Activated CD4-positive, alpha-beta memory T cell treated with anti-CD3 and anti-CD28 coated beads for 36 hours (primary cell): ENCODE measurements around the gene POLRMT. TPM values are rescaled to one million over a fixed set of nuclear protein-coding genes. Genes with fewer than 3 reads are reported as not detected.
A peak's percentile ranks its signal among the peaks of the same experiment; 100 is the strongest.

Experiments
- CTCF ChIA-PET: fragments of 350-600 bp; sonication (Branson Sonifier 250); formaldehyde crosslinking; loops from one replicate; lab custom pipeline; 2021; ENCODE audit warnings: antibody characterized with exemption, inconsistent platforms; lab: Charles Lee
- POLR2A ChIA-PET: fragments of 350-600 bp; sonication (Branson Sonifier 250); formaldehyde crosslinking; loops from one replicate; lab custom pipeline; 2021; ENCODE audit warnings: antibody characterized with exemption; lab: Charles Lee
- DNase-seq: peaks from one replicate; pipeline ENCODE4 v3.0.0-alpha.2; 2020
- H3K27ac Mint-ChIP-seq: one replicate; pipeline ENCODE4 v1.8.0; 2021; ENCODE audit warnings: mixed read lengths
- H3K27me3 Mint-ChIP-seq: one replicate; pipeline ENCODE4 v1.8.0; 2021; ENCODE audit warnings: mixed read lengths
- H3K36me3 Mint-ChIP-seq: one replicate; pipeline ENCODE4 v1.8.0; 2021; ENCODE audit warnings: mixed read lengths
- H3K4me1 Mint-ChIP-seq: one replicate; pipeline ENCODE4 v1.8.0; 2021; ENCODE audit warnings: low read depth, mixed read lengths
- H3K4me3 Mint-ChIP-seq: one replicate; pipeline ENCODE4 v1.8.0; 2021; ENCODE audit warnings: mild to moderate bottlenecking, mixed read lengths
- H3K9me3 Mint-ChIP-seq: one replicate; pipeline ENCODE4 v1.8.0; 2021; ENCODE audit warnings: mixed read lengths
- intact Hi-C: fragments of 100-400 bp; cut with micrococcal nuclease; formaldehyde crosslinking; loops from one replicate; pipeline ENCODE4 v1.15.1; 2023
- total RNA-seq, 2 experiments: library from RNA; stranded (reverse); gene quantifications; one replicate each; pipeline ENCODE4 v1.2.3, GENCODE V29; 2021

Gene POLRMT
- total RNA-seq, 2 experiments from 2014 or later, result 71.5 to 72.5 TPM

- no peaks in the 10 kb centered on the region for H3K9me3 Mint-ChIP-seq
- no peak overlapping the region for H3K4me3 Mint-ChIP-seq
- ChIA-PET CTCF (no interaction called here), POLR2A (no interaction called here)
- H3K27ac Mint-ChIP-seq, result no peak overlapping the region
- no peaks in the 10 kb centered on the region for H3K27me3 Mint-ChIP-seq
- no peak for DNase-seq
- intact Hi-C loops, result no loop called here
- H3K4me1 Mint-ChIP-seq, result no peaks in the 10 kb centered on the region
- no peaks in the 10 kb centered on the region for H3K36me3 Mint-ChIP-seq
These were observed 30.7 kb downstream of the POLRMT start for GRCh38 chr19:602391-603301.

DNA sequence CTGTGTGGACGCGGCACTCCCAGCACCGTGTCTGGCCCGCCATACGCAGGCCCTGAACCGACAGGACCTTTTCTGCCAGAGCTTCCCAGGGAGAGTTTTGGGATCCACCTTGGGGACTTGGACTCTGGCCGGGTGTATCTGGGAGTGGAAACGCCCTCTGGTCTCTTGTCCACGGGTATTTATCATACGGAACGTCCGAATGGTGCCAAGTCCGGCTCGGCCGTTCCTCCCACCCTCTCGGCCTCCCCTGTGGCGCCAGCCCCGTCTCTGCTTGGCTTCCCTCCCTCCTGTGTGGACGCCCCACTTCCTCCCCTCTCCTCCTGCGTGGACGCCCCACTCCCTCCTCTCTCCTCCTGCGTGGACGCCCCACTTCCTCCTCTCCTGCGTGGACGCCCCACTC, 31.5 kb downstream of the POLRMT start:
- H3K4me3 Mint-ChIP-seq, result no peak overlapping the region
- H3K27ac Mint-ChIP-seq, result no peak overlapping the region
- no peaks in the 10 kb centered on the region for H3K4me1 Mint-ChIP-seq
- POLR2A ChIA-PET, result no interaction called here
- intact Hi-C loops, result no loop called here
- H3K36me3 Mint-ChIP-seq, result no peaks in the 10 kb centered on the region
- no peaks in the 10 kb centered on the region for H3K27me3 Mint-ChIP-seq
- CTCF ChIA-PET, result no interaction called here
- DNase-seq, result no peak
- H3K9me3 Mint-ChIP-seq, result no peaks in the 10 kb centered on the region

DNA sequence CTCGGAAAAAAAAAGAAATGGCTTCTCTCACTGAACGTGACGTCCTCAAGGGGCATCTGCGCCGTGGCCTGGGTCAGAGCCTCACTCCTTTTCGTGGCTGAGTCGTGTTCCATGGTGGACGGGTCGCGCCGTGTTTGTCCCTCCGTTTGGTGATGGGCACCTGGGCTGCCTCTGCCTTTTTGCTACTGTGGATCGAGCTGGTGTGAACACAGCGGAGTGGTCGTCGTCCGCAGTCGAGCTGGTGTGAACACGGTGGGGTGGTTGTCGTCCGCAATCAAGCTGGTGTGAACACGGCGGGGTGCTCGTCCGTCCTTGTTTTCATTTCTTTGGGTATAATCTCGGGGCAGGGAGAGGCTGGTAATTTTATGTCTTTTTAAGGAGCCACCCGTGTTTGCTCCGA, 32.0 kb downstream of the POLRMT start:
- Mint-ChIP-seq H3K4me3 (no peak overlapping the region), H3K36me3 (no peaks in the 10 kb centered on the region), H3K9me3 (no peaks in the 10 kb centered on the region), H3K27ac (no peak overlapping the region), H3K4me1 (no peaks in the 10 kb centered on the region), H3K27me3 (no peaks in the 10 kb centered on the region)
- intact Hi-C loops, result no loop called here
- CTCF ChIA-PET, result no interaction called here
- POLR2A ChIA-PET, result no interaction called here
- DNase-seq, result no peak

- ChIA-PET CTCF (no interaction called here), POLR2A (interaction anchor here (0.8 kb wide), 1 partner anchor 14 kb away, joined by 4 read pairs; no protein-coding TSS in a partner anchor)
- H3K9me3 Mint-ChIP-seq, result no peaks in the 10 kb centered on the region
- H3K27ac Mint-ChIP-seq, result no peak overlapping the region
- H3K27me3 Mint-ChIP-seq, result peaks cover 4% of the 10 kb centered on the region
- intact Hi-C loops, result no loop called here
- H3K4me1 Mint-ChIP-seq, result no peaks in the 10 kb centered on the region
- DNase-seq, result peak; percentile 27
- H3K36me3 Mint-ChIP-seq, result no peaks in the 10 kb centered on the region
- no peak overlapping the region for H3K4me3 Mint-ChIP-seq
These were observed 35.7 kb downstream of the POLRMT start for GRCh38 chr19:597406-598315.

DNA sequence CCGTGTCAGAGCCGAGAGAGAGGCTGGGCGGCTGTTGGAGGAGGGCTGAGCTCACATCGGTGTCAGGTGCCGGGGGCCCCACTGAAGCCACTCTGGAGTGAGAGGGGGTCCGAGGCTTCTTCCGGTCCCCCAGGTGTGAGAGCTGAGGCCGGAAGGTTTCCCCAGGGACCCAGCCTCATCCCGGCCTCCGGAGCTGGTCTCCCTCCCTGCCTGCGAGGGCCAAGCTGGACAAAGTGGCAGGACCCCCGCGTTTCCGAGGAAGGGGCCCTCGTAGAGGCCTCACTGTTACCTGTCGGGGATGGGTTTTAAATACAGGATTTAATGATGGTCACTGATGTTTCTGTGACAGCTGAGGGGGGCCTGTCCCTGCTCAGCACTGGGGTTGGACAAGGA, 37.1 kb downstream of the POLRMT start:
- Mint-ChIP-seq H3K4me1 (no peaks in the 10 kb centered on the region), H3K27me3 (peaks cover 6% of the 10 kb centered on the region), H3K27ac (peak overlapping the region; percentile 18), H3K36me3 (no peaks in the 10 kb centered on the region), H3K4me3 (no peak overlapping the region), H3K9me3 (no peaks in the 10 kb centered on the region)
- ChIA-PET POLR2A (no interaction called here), CTCF (interaction anchor here (1.7 kb wide), 1 partner anchor 12 kb away, joined by 6 read pairs; no protein-coding TSS in a partner anchor)
- no peak for DNase-seq
- intact Hi-C loops, result no loop called here

DNA sequence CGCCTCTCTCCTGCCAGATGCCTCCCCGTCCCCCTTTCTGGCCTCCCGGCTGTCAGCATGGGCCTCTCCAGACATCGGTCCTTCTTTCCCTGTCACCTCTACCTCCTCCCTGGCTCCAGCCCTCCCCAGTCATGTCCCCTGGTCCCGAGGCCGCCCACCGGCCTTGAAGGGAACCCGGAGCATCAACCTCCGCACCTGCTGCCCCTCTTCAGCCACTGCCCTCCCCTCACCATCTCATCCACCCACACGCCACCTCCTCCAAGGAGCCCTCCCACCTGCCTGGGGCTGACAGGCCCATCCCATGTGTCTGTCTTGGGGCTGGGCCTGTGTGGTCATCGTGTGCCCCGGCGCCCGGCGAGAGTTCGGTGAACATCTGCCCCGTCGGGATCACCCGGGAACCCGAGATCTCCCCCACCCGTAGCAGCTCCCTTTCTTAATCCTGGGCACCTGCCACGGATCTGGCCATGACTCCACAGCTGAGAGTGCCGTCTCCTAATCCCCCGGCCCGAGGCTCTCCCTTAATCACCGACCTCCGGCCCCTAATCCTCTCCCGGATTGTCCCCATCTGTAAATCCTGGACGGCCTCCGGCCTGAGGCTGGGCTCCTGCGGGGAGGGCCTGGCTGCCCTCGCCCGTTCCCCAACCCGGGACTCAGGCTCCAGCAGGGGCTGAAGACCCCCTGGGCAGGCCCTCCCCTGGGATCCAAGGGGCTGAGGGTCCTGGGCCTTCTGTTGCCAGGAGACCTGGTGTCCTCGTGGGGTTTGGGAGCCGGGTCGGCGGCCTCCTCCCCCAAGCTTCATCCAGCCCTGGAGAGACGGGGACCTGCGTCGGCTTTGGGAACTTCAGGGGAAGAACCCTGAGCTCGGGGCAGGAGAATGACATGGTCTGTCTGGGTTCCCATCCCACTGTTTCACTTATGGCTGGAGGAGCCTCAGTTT, 37.7 kb downstream of the POLRMT start:
- no peak for DNase-seq
- no peak overlapping the region for H3K4me3 Mint-ChIP-seq
- ChIA-PET POLR2A (no interaction called here), CTCF (interaction anchor here (1.7 kb wide), 1 partner anchor 11 kb away, joined by 6 read pairs; no protein-coding TSS in a partner anchor)
- no peaks in the 10 kb centered on the region for H3K4me1 Mint-ChIP-seq
- H3K36me3 Mint-ChIP-seq, result no peaks in the 10 kb centered on the region
- H3K27me3 Mint-ChIP-seq, result peaks cover 9% of the 10 kb centered on the region
- H3K27ac Mint-ChIP-seq, result no peak overlapping the region
- intact Hi-C loops, result no loop called here
- no peaks in the 10 kb centered on the region for H3K9me3 Mint-ChIP-seq

DNA sequence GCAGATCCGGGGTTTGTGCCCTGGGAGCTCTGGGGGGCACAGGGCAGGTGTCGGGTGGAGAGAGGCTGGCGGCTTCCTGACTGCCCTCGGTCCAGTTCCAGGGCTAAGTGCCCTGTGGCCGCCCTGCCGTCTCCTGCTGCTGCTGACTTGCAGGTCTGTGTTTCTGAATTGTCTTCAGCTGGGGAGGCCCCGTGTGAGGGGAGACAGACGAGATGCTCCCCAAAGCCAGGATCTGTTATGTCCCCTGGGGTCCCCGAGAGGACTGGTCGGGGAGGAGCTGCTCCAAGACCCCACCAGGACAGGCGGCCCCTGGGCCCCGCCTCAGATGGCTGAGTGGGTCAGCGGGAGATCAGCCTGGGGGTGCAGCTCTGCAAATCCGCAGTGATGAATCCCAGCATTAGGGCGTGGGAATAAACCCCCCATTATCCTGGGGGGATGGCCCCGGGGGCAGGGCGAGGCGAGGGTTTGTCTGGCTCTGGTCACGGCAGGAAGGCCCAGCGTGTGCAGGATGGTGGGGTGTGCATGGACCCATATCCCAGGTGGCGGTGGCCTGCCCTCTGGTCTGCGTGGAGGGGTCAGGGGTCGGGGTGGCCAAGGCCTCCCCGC, 39.0 kb downstream of the POLRMT start:
- H3K4me1 Mint-ChIP-seq, result no peaks in the 10 kb centered on the region
- DNase-seq, result no peak
- H3K27me3 Mint-ChIP-seq, result peaks cover 9% of the 10 kb centered on the region
- no peaks in the 10 kb centered on the region for H3K36me3 Mint-ChIP-seq
- no peak overlapping the region for H3K27ac Mint-ChIP-seq
- POLR2A ChIA-PET, result no interaction called here
- intact Hi-C loops, result no loop called here
- no peak overlapping the region for H3K4me3 Mint-ChIP-seq
- no peaks in the 10 kb centered on the region for H3K9me3 Mint-ChIP-seq
- CTCF ChIA-PET, result no interaction called here

DNA sequence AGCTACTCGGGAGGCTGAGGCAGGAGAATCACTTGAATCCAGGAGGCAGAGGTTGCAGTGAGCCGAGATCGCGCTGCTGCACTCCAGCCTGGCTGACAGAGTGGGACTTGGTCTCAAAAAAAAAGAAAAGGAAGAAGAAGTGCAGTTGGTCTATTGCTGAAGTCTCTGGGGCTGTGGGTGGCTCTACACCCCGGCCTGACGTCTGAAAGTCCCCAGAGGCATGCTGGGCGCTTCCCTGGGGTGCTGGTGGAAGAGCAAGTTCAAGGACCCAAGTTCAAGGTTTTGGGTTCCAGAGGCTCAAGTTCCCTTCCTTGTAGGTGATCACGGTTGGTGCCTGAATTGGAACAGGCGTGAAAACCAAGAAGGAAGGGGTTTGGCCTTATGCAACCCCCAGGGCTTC, 39.8 kb downstream of the POLRMT start:
- ChIA-PET CTCF (no interaction called here), POLR2A (no interaction called here)
- H3K27me3 Mint-ChIP-seq, result peaks cover 12% of the 10 kb centered on the region
- H3K27ac Mint-ChIP-seq, result no peak overlapping the region
- H3K36me3 Mint-ChIP-seq, result no peaks in the 10 kb centered on the region
- no peaks in the 10 kb centered on the region for H3K9me3 Mint-ChIP-seq
- no peak overlapping the region for H3K4me3 Mint-ChIP-seq
- DNase-seq, result no peak
- intact Hi-C loops, result no loop called here
- H3K4me1 Mint-ChIP-seq, result peaks cover 2% of the 10 kb centered on the region

DNA sequence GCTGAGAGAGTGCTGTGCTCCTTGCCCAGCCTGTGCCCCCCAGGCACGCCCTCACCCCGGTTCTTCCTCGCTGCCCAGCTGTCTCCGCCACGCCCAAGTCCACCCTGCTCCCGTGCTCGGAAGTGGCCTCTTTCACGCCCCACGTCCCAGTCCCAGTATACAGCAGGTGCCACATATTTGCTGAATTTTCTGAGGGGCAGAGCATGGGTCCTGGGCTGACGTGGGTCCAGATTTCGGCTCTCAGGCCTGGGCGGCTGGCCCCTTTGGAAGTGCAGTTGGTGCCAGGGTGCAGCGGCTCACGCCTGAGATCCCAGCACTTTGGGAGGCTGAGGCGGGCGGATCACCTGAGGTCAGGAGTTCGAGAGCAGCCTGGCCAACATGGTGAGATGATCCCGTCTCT, 40.3 kb downstream of the POLRMT start:
- no peak overlapping the region for H3K4me3 Mint-ChIP-seq
- peaks cover 2% of the 10 kb centered on the region for H3K4me1 Mint-ChIP-seq
- CTCF ChIA-PET, result interaction anchor here (0.9 kb wide), 1 partner anchor 61 kb away, joined by 3 read pairs; no protein-coding TSS in a partner anchor
- POLR2A ChIA-PET, result no interaction called here
- no peaks in the 10 kb centered on the region for H3K36me3 Mint-ChIP-seq
- intact Hi-C loops, result no loop called here
- H3K27me3 Mint-ChIP-seq, result peaks cover 13% of the 10 kb centered on the region
- no peak for DNase-seq
- no peak overlapping the region for H3K27ac Mint-ChIP-seq
- no peaks in the 10 kb centered on the region for H3K9me3 Mint-ChIP-seq

GRCh38 chr19:592101-592500, 41.2 kb downstream of the POLRMT start:
- DNase-seq, result no peak
- ChIA-PET POLR2A (no interaction called here), CTCF (interaction anchor here (0.9 kb wide), 1 partner anchor 60 kb away, joined by 3 read pairs; no protein-coding TSS in a partner anchor)
- peaks cover 14% of the 10 kb centered on the region for H3K27me3 Mint-ChIP-seq
- no peak overlapping the region for H3K4me3 Mint-ChIP-seq
- intact Hi-C loops, result no loop called here
- H3K4me1 Mint-ChIP-seq, result peaks cover 4% of the 10 kb centered on the region
- H3K36me3 Mint-ChIP-seq, result no peaks in the 10 kb centered on the region
- H3K27ac Mint-ChIP-seq, result no peak overlapping the region
- H3K9me3 Mint-ChIP-seq, result no peaks in the 10 kb centered on the region
